ENCODE results near the gene RAP1A. TPM values are rescaled to one million over a fixed set of nuclear protein-coding genes. Genes with fewer than 3 reads are reported as not detected.
A peak's percentile ranks its signal among the peaks of the same experiment; 100 is the strongest.

Gene RAP1A
- total RNA-seq, 1 experiment from 2014 or later: 26.7 TPM

GRCh38 chr1:111749628-111750027 is 130.0 kb downstream of the RAP1A start:
- Histone ChIP-seq H4K91ac (ENCODE audit: insufficient read length, low read depth, low read length) (no peak overlapping the region), H3K27me3 (ENCODE audit: insufficient read depth, low read length) (no peaks in the 10 kb centered on the region), H2BK5ac (ENCODE audit: insufficient read length, low read length) (no peak overlapping the region), H4K8ac (replicated peaks; ENCODE audit: insufficient read length, low read depth, low read length) (no peak overlapping the region), H3T11ph (ENCODE audit: low read length) (no peak overlapping the region), H3K9ac (ENCODE audit: extremely low read depth, insufficient read length, low read length) (no peak overlapping the region), H3K79me1 (ENCODE audit: insufficient read depth, low read depth, low read length, poor library complexity, severe bottlenecking) (no peaks in the 10 kb centered on the region), H4K20me1 (ENCODE audit: control insufficient read depth, insufficient read depth, insufficient read length) (no peaks in the 10 kb centered on the region), H3K18ac (ENCODE audit: insufficient read length, low read depth, low read length) (no peak overlapping the region), H2BK120ac (ENCODE audit: low read depth, low read length, poor library complexity, severe bottlenecking) (no peak overlapping the region), H3K23ac (ENCODE audit: insufficient read length, low read depth, low read length) (no peak overlapping the region), H3K79me2 (ENCODE audit: insufficient read depth, low read length) (no peaks in the 10 kb centered on the region), H3K14ac (ENCODE audit: insufficient read depth, low read length) (no peak overlapping the region), H3K56ac (ENCODE audit: insufficient read length, low read depth, low read length) (no peak overlapping the region), H3K9me3 (ENCODE audit: control insufficient read depth, low read depth, low read length) (no peaks in the 10 kb centered on the region), H2BK12ac (ENCODE audit: insufficient read length, low read depth, low read length) (no peak overlapping the region), H3K23me2 (ENCODE audit: insufficient read length, low read depth, low read length, poor library complexity, severe bottlenecking) (no peaks in the 10 kb centered on the region), H4K5ac (ENCODE audit: insufficient read length, low read depth, low read length) (no peak overlapping the region), H2AFZ (ENCODE audit: low read length) (no peak overlapping the region), H3K4me1 (ENCODE audit: insufficient read depth, low read length) (peaks cover 2% of the 10 kb centered on the region), H3K4me2 (ENCODE audit: insufficient read depth, insufficient read length, low read length) (no peak overlapping the region), H3K27ac (ENCODE audit: insufficient read length, low read depth, low read length) (no peak overlapping the region), H2AK5ac (ENCODE audit: insufficient read length, low read length) (no peak overlapping the region), H3K4ac (ENCODE audit: low read depth, low read length) (no peak overlapping the region), H2BK20ac (ENCODE audit: low read depth, low read length, poor library complexity, severe bottlenecking) (no peak overlapping the region), H2BK15ac (ENCODE audit: low read depth, low read length) (no peak overlapping the region)
- no peaks in the 10 kb centered on the region; the same call in 1 of the 2 replicates for H3K27me3 Mint-ChIP-seq (ENCODE audit: low read depth)
- H3K36me3 Mint-ChIP-seq (ENCODE audit: insufficient read depth in 1 of 3, low read depth in 3 of 3): no peaks in the 10 kb centered on the region; a peak in 2 of 7 replicates
- no peak for TF ChIP-seq CTCF (conservative IDR thresholded peaks at IDR 0.05)
- peaks cover 25 to 30% of the 10 kb centered on the region in 2 experiments for H3K4me1 Mint-ChIP-seq
- H3K4me3 Mint-ChIP-seq: no peak overlapping the region
- DNase-seq: no peak
- no CpG with 5 or more reads among the region's 3 CpGs for WGBS (ENCODE audit: extremely low coverage, insufficient read length, low lambda C conversion rate)
- no peaks in the 10 kb centered on the region; a peak in 1 of 5 replicates for H3K9me3 Mint-ChIP-seq
- H3K27ac Mint-ChIP-seq: peak overlapping the region in 1 of 3 experiments; percentile 1; a peak in 1 of 7 replicates
